RWPE1 (cell line): ENCODE data around the gene REG4.

Experiments used
- CTCF ChIA-PET: fragments of 350-600 bp; sonication (Branson Sonifier 250); formaldehyde crosslinking; extraction: SDS; loops from one replicate; lab custom pipeline; 2021; lab: Yijun Ruan, JAX
- POLR2A ChIA-PET: fragments of 400-600 bp; formaldehyde crosslinking; extraction: SDS; loops from one replicate; lab custom pipeline; 2020; ENCODE audit warnings: antibody characterized with exemption; ENCODE audit not compliant: low non-redundant PET; lab: Yijun Ruan, JAX
- DNase-seq: peaks from one replicate; pipeline ENCODE4 v3.0.0; 2012; ENCODE audit warnings: low spot score
- H3K27ac ChIP-seq: fragments of 450-650 bp; 2 replicates; pipeline ENCODE4 v1.5.1; 2017
- CTCF ChIP-seq: fragments of 450-650 bp; conservative IDR thresholded peaks from 2 replicates; pipeline ENCODE4 v1.5.1; 2017; ENCODE audit warnings: low read depth, mild to moderate bottlenecking

Gene REG4

GRCh38 chr1:119771016-119771415 lies 40.2 kb downstream of the REG4 start:
- CTCF ChIA-PET: interaction anchor here (0.5 kb wide), 1 partner anchor 21 kb away, joined by 3 read pairs; no protein-coding TSS in a partner anchor
- no peak for TF ChIP-seq CTCF
- POLR2A ChIA-PET: no interaction called here
- no peak for DNase-seq
- no peak overlapping the region for H3K27ac ChIP-seq

- no peak for TF ChIP-seq CTCF
- no peak for DNase-seq
- CTCF ChIA-PET: no interaction called here
- H3K27ac ChIP-seq: no peak within 1 kb of the TSS
- POLR2A ChIA-PET: no interaction called here
Measured at GRCh38 chr1:119768778-119769177, 42.5 kb downstream of the REG4 start, which contains the start of gene HMGCS2. Gene HMGCS2, minus strand, starts transcription at chr1:119768905. Its CDS starts 61 bp downstream, at chr1:119768844.

GRCh38 chr1:119767486-119767885 lies 43.8 kb downstream of the REG4 start:
- H3K27ac ChIP-seq: no peak overlapping the region
- no peak for TF ChIP-seq CTCF
- CTCF ChIA-PET: no interaction called here
- POLR2A ChIA-PET: no interaction called here
- no peak for DNase-seq

GRCh38 chr1:119766374-119766794 lies 44.9 kb downstream of the REG4 start:
- no peak overlapping the region for H3K27ac ChIP-seq
- POLR2A ChIA-PET: no interaction called here
- DNase-seq: no peak
- no peak for TF ChIP-seq CTCF
- CTCF ChIA-PET: no interaction called here

- DNase-seq: no peak
- TF ChIP-seq CTCF: no peak
- CTCF ChIA-PET: no interaction called here
- POLR2A ChIA-PET: no interaction called here
- no peak overlapping the region for H3K27ac ChIP-seq
Measured at GRCh38 chr1:119764220-119764619, 47.0 kb downstream of the REG4 start.

- DNase-seq: no peak
- CTCF ChIA-PET: no interaction called here
- POLR2A ChIA-PET: no interaction called here
- no peak overlapping the region for H3K27ac ChIP-seq
- TF ChIP-seq CTCF: no peak
Measured at GRCh38 chr1:119762953-119763352, 48.3 kb downstream of the REG4 start.
